Psoas muscle (tissue), 8 donors: Measurements from ENCODE around the gene ZIC1. TPM values are rescaled to one million over a fixed set of nuclear protein-coding genes. Genes with fewer than 3 reads are reported as not detected.

ENCODE experiments used
- ATAC-seq, 4 donors: fragments of 200-7000 bp; cut with Tn5 transposase; one replicate each; pipeline ENCODE4 v1.9.1; 2020; ENCODE audit warnings: moderate library complexity in 3 of 4, mild to moderate bottlenecking in 2 of 4
- DNase-seq, 2 donors: peaks; one replicate each; pipeline ENCODE4 v3.0.0-alpha.2; 2020
- H3K27ac ChIP-seq: fragments of 200-600 bp; one replicate; pipeline ENCODE4 v1.8.0; 2022
- H3K27me3 ChIP-seq, 3 donors: fragments of 200-600 bp in 1 of 3; one replicate each; pipeline versions ENCODE4 v1.6.1 to v1.8.0; 2013 to 2022; ENCODE audit warnings: low read length in 2 of 3, mild to moderate bottlenecking in 2 of 3, moderate library complexity in 1 of 3; ENCODE audit not compliant: insufficient read depth in 3 of 3
- H3K36me3 ChIP-seq, 2 donors: fragments of 200-600 bp in 1 of 2; one replicate each; pipeline versions ENCODE4 v1.6.1 to v1.8.0; 2013 to 2022; ENCODE audit warnings: low read depth in 1 of 2, mild to moderate bottlenecking in 1 of 2, moderate library complexity in 1 of 2; ENCODE audit not compliant: insufficient read depth in 1 of 2
- H3K4me1 ChIP-seq: fragments of 200-600 bp; one replicate; pipeline ENCODE4 v1.8.0; 2022
- H3K4me3 ChIP-seq: fragments of 200-600 bp; one replicate; pipeline ENCODE4 v1.8.0; 2022; ENCODE audit warnings: mild to moderate bottlenecking
- H3K9me3 ChIP-seq: fragments of 200-600 bp; one replicate; pipeline ENCODE4 v1.8.0; 2022
- WGBS, 3 donors: extraction: QIAGEN DNeasy Blood & Tissue Kit; methylation state at CpG; one replicate each; pipeline versions ENCODE4 v1.1.6 to v1.1.7; 2013; 5-methylcytosine and 5-hydroxymethylcytosine counted together
- intact Hi-C, 2 donors: fragments of 100-400 bp; cut with DNase I; formaldehyde crosslinking; loops; one replicate each; pipeline versions ENCODE4 v1.11.0 to v1.14.2; 2022
- polyA plus RNA-seq, 3 donors: library from polyadenylated mRNA; stranded (reverse); fragments of 200-250 nt; gene quantifications; one replicate each; pipeline ENCODE4 v1.2.3, GENCODE V29; 2013
- total RNA-seq, 4 donors: library from RNA; stranded (reverse); fragmentation: NEBNext Ultra II Directional in 2 of 4; extraction: Animal tissue kit (Norgen Biotek cat#: 25700) in 2 of 4; gene quantifications; one replicate each; pipeline versions ENCODE4 v1.2.1 to v1.2.4, GENCODE V29; 2021 to 2023
- TF ChIP-seq, protein P1 (sequence below): fragments of 200-600 bp; IDR thresholded peaks from one replicate; pipeline ENCODE4 v1.8.0; 2022; ENCODE audit warnings: antibody characterized with exemption
- donor health status: healthy with polysubstance abuse.
- donor health status: DM: no; HTN: no; CAD: no; lungs with moderate emphysema.
- donor health status: Bipolar disorder and iron deficiency.
- donor health status: healthy.
- donor health status: DM: yes; HTN: yes; CAD: no.
- donor health status: DM: no; HTN: no; CAD: no.
- donor health status: DM: no; HTN: no; CAD: no.
- donor health status: DM: yes; HTN: yes; CAD: no.

ZIC1 gene
- total and polyA plus RNA-seq, 7 donors, result 2.3 to 10.2 (median 4.5) TPM

DNA sequence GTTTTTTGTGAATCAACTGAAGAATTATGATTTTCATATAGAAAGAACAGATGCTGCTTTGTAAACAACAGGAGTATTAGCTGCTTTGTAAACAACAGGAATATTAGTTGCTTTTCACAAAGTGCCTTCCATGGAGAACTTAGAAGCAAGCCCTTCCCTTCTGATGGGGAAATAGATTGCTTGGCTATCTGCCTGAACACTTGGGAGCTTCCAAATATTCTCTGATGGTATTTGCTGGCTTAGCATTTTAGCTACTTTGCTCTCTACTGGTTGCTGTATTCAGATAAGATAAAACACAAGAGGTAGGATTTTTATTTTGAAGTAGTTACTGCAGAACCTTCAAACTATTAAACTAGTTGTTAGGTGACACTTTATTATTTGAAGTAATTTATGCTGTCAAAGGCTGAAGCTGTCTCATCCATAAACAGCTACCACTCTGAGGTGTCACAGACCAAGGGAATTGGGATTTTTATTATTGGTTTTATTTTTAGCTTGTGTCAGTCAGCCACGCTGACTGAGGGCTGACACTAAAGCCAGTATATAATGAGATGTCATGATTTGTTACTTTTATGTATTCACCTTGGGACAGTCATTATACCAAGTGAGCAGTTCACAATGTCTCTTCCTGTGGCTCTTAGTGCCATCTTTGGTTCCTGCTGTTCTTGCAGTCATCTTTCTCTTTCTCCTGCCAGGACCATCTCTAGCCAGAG, 50.0 kb downstream of the ZIC1 start:
- whole genome bisulfite sequencing, 3 donors, result 56 to 61% (median 59%) methylated on average over 1 of the region's 1 CpG
- no peaks in the 10 kb centered on the region for H3K9me3 ChIP-seq

DNA sequence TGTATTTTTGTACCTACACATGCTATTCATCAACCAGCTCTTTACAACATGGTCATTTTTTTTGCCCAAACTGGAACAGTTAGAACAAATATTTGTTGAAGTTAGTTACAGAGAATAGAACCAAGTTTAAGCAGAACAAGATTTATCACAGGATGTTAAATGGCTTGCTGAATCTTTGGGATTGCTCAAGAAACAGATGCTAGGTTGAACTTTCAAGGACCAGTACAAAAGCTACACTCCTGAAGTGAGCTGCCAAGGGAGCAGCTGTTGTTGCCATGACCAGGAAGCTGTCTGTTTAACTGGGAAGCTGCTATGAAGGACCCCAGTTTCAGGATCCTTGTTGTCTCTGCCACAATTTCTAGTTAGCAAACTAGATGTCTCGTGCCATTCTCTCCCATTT, 53.7 kb downstream of the ZIC1 start:
- H3K4me3 ChIP-seq, result no peak overlapping the region
- no peaks in the 10 kb centered on the region for H3K4me1 ChIP-seq
- H3K36me3 ChIP-seq, result no peaks in the 10 kb centered on the region
- ATAC-seq (no peak), DNase-seq (no peak)
- H3K27me3 ChIP-seq, result peaks cover 0 to 2% (median 0%) of the 10 kb centered on the region in 3 donors
- no peaks in the 10 kb centered on the region for H3K9me3 ChIP-seq
- H3K27ac ChIP-seq, result no peak overlapping the region
- TF ChIP-seq, protein P1, sequence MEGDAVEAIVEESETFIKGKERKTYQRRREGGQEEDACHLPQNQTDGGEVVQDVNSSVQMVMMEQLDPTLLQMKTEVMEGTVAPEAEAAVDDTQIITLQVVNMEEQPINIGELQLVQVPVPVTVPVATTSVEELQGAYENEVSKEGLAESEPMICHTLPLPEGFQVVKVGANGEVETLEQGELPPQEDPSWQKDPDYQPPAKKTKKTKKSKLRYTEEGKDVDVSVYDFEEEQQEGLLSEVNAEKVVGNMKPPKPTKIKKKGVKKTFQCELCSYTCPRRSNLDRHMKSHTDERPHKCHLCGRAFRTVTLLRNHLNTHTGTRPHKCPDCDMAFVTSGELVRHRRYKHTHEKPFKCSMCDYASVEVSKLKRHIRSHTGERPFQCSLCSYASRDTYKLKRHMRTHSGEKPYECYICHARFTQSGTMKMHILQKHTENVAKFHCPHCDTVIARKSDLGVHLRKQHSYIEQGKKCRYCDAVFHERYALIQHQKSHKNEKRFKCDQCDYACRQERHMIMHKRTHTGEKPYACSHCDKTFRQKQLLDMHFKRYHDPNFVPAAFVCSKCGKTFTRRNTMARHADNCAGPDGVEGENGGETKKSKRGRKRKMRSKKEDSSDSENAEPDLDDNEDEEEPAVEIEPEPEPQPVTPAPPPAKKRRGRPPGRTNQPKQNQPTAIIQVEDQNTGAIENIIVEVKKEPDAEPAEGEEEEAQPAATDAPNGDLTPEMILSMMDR, result no peak
- 33 to 50% (median 35%) methylated on average over 1 of the region's 1 CpG for WGBS, 3 donors
- intact Hi-C loops, result no loop called here

More for the DNA sequence above, 50.0 kb downstream of the ZIC1 start:
- DNase-seq, result no peak
- H3K27me3 ChIP-seq, result no peaks in the 10 kb centered on the region
- no peak overlapping the region for H3K27ac ChIP-seq
- no peak overlapping the region for H3K4me3 ChIP-seq
- H3K36me3 ChIP-seq, result no peaks in the 10 kb centered on the region
- TF ChIP-seq, protein P1, result no peak
- intact Hi-C loops, result no loop called here
- no peaks in the 10 kb centered on the region for H3K4me1 ChIP-seq
- ATAC-seq, result no peak

Other genes with a start within 250 kb of the ZIC1 start
- under 1 TPM; 0.15 to 0.73 (median 0.57) TPM for gene ZIC4, start 2.8 kb upstream of the ZIC1 start, total RNA-seq
- under 1 TPM; 0.10 to 1.00 (median 0.13) TPM for gene ZIC4, start 2.8 kb upstream of the ZIC1 start, polyA plus RNA-seq